Measurements from ENCODE around the gene ENDOV. TPM values are rescaled to one million over a fixed set of nuclear protein-coding genes. Genes with fewer than 3 reads are reported as not detected.
A peak's percentile ranks its signal among the peaks of the same experiment; 100 is the strongest.

Gene ENDOV
- total RNA-seq, 1 donor = 13.4 TPM

- peak; percentile 95 for TF ChIP-seq CTCF (IDR thresholded peaks at IDR 0.05; ENCODE audit: insufficient read depth, low read depth, low read length)
- peak; percentile 50 for DNase-seq (ENCODE audit: low read depth)
- no peak overlapping the region for H3K4me3 ChIP-seq (ENCODE audit: low read depth, low read length)
Measured at GRCh38 chr17:80426671-80427326, 11.8 kb downstream of the ENDOV start.

GRCh38 chr17:80427366-80428282, 12.7 kb downstream of the ENDOV start:
- no peak for DNase-seq (ENCODE audit: low read depth)
- no peak for TF ChIP-seq CTCF (IDR thresholded peaks at IDR 0.05; ENCODE audit: insufficient read depth, low read depth, low read length)
- no peak overlapping the region for H3K4me3 ChIP-seq (ENCODE audit: low read depth, low read length)

GRCh38 chr17:80428363-80428762, 13.4 kb downstream of the ENDOV start:
- DNase-seq (ENCODE audit: low read depth) = no peak

GRCh38 chr17:80428796-80429195, 13.8 kb downstream of the ENDOV start:
- no peak overlapping the region for H3K4me3 ChIP-seq (ENCODE audit: low read depth, low read length)
- DNase-seq (ENCODE audit: low read depth) = no peak
- TF ChIP-seq CTCF (IDR thresholded peaks at IDR 0.05; ENCODE audit: insufficient read depth, low read depth, low read length) = no peak

More at GRCh38 chr17:80428363-80428762, 13.4 kb downstream of the ENDOV start:
- TF ChIP-seq CTCF (IDR thresholded peaks at IDR 0.05; ENCODE audit: insufficient read depth, low read depth, low read length) = no peak
- no peak overlapping the region for H3K4me3 ChIP-seq (ENCODE audit: low read depth, low read length)

- no peak overlapping the region for H3K4me3 ChIP-seq (ENCODE audit: low read depth, low read length)
- DNase-seq (ENCODE audit: low read depth) = no peak
- TF ChIP-seq CTCF (IDR thresholded peaks at IDR 0.05; ENCODE audit: insufficient read depth, low read depth, low read length) = no peak
Measured at GRCh38 chr17:80429356-80430275, 14.6 kb downstream of the ENDOV start.

- TF ChIP-seq CTCF (IDR thresholded peaks at IDR 0.05; ENCODE audit: insufficient read depth, low read depth, low read length) = no peak
- no peak for DNase-seq (ENCODE audit: low read depth)
- H3K4me3 ChIP-seq (ENCODE audit: low read depth, low read length) = no peak overlapping the region
Measured at GRCh38 chr17:80430446-80431245, 15.7 kb downstream of the ENDOV start.
